WI38 (cell line): ENCODE data around the gene MTMR11.

Experiments
- H3K4me3 ChIP-seq: 2 replicates; pipeline ENCODE4 v1.5.1; 2011; ENCODE audit warnings: low read depth, mild to moderate bottlenecking, control low read depth, low read length
- TF ChIP-seq, protein P1 (sequence below): IDR thresholded peaks from 2 replicates; pipeline ENCODE4 v1.5.1; 2012; ENCODE audit warnings: low read depth, mild to moderate bottlenecking, control low read depth, low read length

MTMR11 gene

GRCh38 chr1:149884433-149885338, 52.0 kb downstream of the MTMR11 start:
- H3K4me3 ChIP-seq: peak overlapping the region; percentile 71
- TF ChIP-seq, protein P1, sequence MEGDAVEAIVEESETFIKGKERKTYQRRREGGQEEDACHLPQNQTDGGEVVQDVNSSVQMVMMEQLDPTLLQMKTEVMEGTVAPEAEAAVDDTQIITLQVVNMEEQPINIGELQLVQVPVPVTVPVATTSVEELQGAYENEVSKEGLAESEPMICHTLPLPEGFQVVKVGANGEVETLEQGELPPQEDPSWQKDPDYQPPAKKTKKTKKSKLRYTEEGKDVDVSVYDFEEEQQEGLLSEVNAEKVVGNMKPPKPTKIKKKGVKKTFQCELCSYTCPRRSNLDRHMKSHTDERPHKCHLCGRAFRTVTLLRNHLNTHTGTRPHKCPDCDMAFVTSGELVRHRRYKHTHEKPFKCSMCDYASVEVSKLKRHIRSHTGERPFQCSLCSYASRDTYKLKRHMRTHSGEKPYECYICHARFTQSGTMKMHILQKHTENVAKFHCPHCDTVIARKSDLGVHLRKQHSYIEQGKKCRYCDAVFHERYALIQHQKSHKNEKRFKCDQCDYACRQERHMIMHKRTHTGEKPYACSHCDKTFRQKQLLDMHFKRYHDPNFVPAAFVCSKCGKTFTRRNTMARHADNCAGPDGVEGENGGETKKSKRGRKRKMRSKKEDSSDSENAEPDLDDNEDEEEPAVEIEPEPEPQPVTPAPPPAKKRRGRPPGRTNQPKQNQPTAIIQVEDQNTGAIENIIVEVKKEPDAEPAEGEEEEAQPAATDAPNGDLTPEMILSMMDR: no peak

DNA sequence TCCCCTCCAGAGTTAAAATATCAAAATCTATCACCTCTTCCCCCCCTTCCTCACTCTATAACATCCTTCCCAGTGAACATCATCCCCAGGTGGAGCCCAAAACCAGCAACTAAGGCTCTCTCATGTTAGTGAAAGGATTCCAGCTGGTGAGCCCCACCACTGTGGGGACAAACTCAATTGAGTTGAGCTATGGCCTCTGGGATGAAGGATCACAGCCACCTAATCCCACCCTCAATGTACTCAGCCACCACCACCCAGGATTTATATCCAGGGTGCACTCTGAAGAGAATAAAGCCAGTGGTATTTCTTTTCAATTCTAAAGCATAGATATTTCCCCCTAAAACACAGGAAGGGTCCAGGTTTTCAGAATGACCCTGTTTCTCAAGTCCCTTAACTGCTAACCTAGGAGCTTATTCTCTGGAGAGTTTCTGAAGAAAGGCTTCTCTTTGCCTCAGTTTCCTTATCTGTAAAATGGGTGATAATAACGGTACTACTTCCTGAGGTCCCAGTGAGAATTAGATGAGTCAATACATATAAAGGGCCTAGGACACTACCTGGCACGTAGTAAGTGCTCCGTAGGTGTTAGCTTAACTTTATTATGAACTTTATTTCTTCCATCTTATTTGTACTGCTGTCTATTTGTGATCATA, 53.0 kb downstream of the MTMR11 start:
- H3K4me3 ChIP-seq: no peak overlapping the region
- TF ChIP-seq, protein P1: no peak

DNA sequence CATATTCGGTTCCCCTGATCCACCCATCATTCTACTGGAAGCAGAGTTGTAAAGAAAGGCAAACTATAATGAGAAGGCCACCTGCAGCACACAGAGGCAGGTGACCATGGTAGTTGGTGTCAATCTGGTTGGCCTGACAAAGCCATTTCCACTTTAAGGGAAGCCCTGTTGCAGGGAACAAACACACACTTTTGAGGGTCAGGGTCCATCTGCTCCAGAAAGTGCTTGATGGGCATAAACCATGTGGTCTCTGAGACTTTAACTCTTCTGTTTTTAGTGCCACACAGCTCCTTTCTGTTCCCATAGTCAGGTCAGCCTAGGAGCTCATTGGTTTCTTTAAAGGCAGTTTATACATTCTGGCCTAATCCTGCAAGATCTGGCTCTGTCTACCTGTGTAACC, 54.8 kb downstream of the MTMR11 start:
- TF ChIP-seq, protein P1: no peak
- H3K4me3 ChIP-seq: no peak overlapping the region

DNA sequence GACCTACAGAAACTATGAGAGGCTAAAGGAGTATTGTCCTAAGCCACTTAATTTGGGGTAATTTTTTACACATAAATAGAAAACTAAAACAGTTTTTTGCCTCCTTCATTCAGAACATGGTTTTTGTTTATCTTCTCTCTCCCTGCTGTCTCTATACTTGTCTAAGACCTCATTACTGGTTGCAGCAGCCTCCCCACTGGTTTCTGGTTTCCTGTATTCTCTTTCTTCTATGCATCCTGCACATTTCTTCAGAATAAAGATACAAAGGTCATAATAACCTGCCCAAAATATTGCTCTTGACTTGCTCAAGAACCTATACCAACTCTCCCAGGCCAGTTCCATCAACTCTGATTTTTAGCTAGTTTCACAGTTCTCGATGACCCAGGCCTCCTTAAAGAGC, 57.1 kb downstream of the MTMR11 start:
- TF ChIP-seq, protein P1: no peak
- no peak overlapping the region for H3K4me3 ChIP-seq
